Gastroesophageal sphincter (tissue), 4 donors: ENCODE results near the gene CP. TPM values are rescaled to one million over a fixed set of nuclear protein-coding genes. Genes with fewer than 3 reads are reported as not detected.
A peak's percentile ranks its signal among the peaks of the same experiment; 100 is the strongest.
"Not testable (repeated sequence)": the region's sequence is repeated elsewhere in the genome, so short reads cannot be mapped to it uniquely, and the experiment has no call there.

Experiments used
- ATAC-seq: fragments of 150-250 bp; one replicate; pipeline ENCODE4 v1.9.1; 2016; ENCODE audit warnings: mild to moderate bottlenecking, moderate library complexity
- H3K27ac ChIP-seq, 4 donors: fragments of 200-600 bp; sonication (generic) in 3 of 4; 1 replicate in 3 of 4; 2 replicates in 1 of 4; pipeline ENCODE4 v1.5.1; 2016 to 2019
- H3K27me3 ChIP-seq: fragments of 200-600 bp; sonication (generic); one replicate; pipeline ENCODE4 v1.5.1; 2019
- H3K36me3 ChIP-seq, 2 donors: fragments of 200-600 bp; sonication (generic); one replicate each; pipeline ENCODE4 v1.5.1; 2019; ENCODE audit warnings: control low read depth in 1 of 2
- H3K4me1 ChIP-seq, 3 donors: fragments of 200-600 bp; sonication (generic); 1 replicate in 2 of 3; 2 replicates in 1 of 3; pipeline ENCODE4 v1.5.1; 2016 to 2019; ENCODE audit warnings: control low read depth in 2 of 3
- H3K4me3 ChIP-seq, 2 donors: fragments of 200-600 bp; sonication (generic); one replicate each; pipeline ENCODE4 v1.5.1; 2019; ENCODE audit warnings: mild to moderate bottlenecking in 1 of 2, moderate library complexity in 1 of 2
- H3K9me3 ChIP-seq, 3 donors: fragments of 200-600 bp; sonication (generic); one replicate each; pipeline ENCODE4 v1.5.1; 2017 to 2019; ENCODE audit warnings: control low read depth in 2 of 3
- EP300 ChIP-seq: sonication (generic); formaldehyde crosslinking; IDR thresholded peaks from one replicate; pipeline ENCODE4 v1.6.1; 2017; ENCODE audit warnings: antibody characterized with exemption, mild to moderate bottlenecking
- POLR2A ChIP-seq, 2 donors: fragments of 450-650 bp; IDR thresholded peaks; one replicate each; pipeline ENCODE4 v1.6.1; 2017; ENCODE audit warnings: antibody characterized with exemption in 2 of 2, mild to moderate bottlenecking in 2 of 2, moderate library complexity in 1 of 2
- POLR2AphosphoS5 ChIP-seq: sonication (generic); formaldehyde crosslinking; IDR thresholded peaks from one replicate; pipeline ENCODE4 v1.6.1; 2017; ENCODE audit warnings: antibody characterized with exemption
- WGBS, 2 donors: methylation state at CpG; one replicate each; pipeline ENCODE4 v1.1.5; 2018; ENCODE audit warnings: low coverage in 1 of 2; 5-methylcytosine and 5-hydroxymethylcytosine counted together
- total RNA-seq, 4 donors: library from RNA; depleted of rRNA; stranded (reverse); fragments of >200 nt; gene quantifications; one replicate each; pipeline ENCODE4 v1.1.0, GENCODE V29; 2016
- TF ChIP-seq, protein P1 (sequence below), 4 experiments: fragments of 200-600 bp in 2 of 4; fragments of 450-650 bp in 2 of 4; sonication (generic) in 1 of 4; IDR thresholded peaks; one replicate each; pipeline ENCODE4 v1.5.1; 2017 to 2019; ENCODE audit warnings: antibody characterized with exemption in 4 of 4, mild to moderate bottlenecking in 2 of 4, moderate library complexity in 2 of 4

Gene CP
- total RNA-seq, 4 donors from 2014 or later = 2.3 to 44.8 (median 12.5) TPM

- WGBS, 2 donors = 65 to 66% methylated on average over 7 of the region's 7 CpGs
- Histone ChIP-seq H3K27me3 (peaks cover 3% of the 10 kb centered on the region), H3K36me3 (no peaks in the 10 kb centered on the region), H3K4me1 (no peaks in the 10 kb centered on the region), H3K27ac (no peak overlapping the region), H3K4me3 (no peak overlapping the region), H3K9me3 (no peaks in the 10 kb centered on the region)
- no peak for ATAC-seq
- TF ChIP-seq POLR2AphosphoS5 (no peak), POLR2A (IDR thresholded peaks at IDR 0.05) (no peak), EP300 (no peak)
- TF ChIP-seq, protein P1, sequence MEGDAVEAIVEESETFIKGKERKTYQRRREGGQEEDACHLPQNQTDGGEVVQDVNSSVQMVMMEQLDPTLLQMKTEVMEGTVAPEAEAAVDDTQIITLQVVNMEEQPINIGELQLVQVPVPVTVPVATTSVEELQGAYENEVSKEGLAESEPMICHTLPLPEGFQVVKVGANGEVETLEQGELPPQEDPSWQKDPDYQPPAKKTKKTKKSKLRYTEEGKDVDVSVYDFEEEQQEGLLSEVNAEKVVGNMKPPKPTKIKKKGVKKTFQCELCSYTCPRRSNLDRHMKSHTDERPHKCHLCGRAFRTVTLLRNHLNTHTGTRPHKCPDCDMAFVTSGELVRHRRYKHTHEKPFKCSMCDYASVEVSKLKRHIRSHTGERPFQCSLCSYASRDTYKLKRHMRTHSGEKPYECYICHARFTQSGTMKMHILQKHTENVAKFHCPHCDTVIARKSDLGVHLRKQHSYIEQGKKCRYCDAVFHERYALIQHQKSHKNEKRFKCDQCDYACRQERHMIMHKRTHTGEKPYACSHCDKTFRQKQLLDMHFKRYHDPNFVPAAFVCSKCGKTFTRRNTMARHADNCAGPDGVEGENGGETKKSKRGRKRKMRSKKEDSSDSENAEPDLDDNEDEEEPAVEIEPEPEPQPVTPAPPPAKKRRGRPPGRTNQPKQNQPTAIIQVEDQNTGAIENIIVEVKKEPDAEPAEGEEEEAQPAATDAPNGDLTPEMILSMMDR (IDR thresholded peaks at IDR 0.05) = no peak
Measured at GRCh38 chr3:149198611-149199010, 23.0 kb downstream of the CP start.

DNA sequence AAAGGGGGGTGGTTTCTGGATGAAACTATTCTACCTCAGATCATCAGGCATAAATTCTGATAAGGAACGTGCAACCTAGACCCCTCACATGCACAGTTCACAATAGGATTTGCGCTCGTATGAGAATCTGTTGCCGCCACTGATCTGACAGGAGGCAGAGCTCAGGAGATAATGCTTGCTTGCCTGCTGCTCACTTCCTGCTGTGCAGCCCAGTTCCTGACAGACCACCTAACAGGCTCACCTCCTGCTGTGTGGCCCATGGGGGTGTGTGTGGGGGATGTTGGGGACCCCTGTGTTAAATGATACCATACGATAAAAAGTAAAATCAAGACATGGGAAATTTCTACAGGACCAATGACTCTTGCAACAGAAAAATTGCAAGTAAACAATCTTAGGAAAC is 24.0 kb downstream of the CP start:
- no peaks in the 10 kb centered on the region for H3K4me1 ChIP-seq
- ATAC-seq = no peak
- H3K36me3 ChIP-seq = no peaks in the 10 kb centered on the region
- H3K27ac ChIP-seq = no peak overlapping the region
- TF ChIP-seq POLR2A (IDR thresholded peaks at IDR 0.05) (no peak), POLR2AphosphoS5 (no peak), EP300 (no peak)
- TF ChIP-seq, protein P1 (IDR thresholded peaks at IDR 0.05) = no peak
- 17 to 37% methylated on average over 1 to 5 of the region's 5 CpGs for WGBS, 2 donors
- peaks cover 3% of the 10 kb centered on the region for H3K27me3 ChIP-seq
- peak overlapping the region in 1 of 2 donors; percentile 25 for H3K4me3 ChIP-seq
- H3K9me3 ChIP-seq = no peaks in the 10 kb centered on the region

DNA sequence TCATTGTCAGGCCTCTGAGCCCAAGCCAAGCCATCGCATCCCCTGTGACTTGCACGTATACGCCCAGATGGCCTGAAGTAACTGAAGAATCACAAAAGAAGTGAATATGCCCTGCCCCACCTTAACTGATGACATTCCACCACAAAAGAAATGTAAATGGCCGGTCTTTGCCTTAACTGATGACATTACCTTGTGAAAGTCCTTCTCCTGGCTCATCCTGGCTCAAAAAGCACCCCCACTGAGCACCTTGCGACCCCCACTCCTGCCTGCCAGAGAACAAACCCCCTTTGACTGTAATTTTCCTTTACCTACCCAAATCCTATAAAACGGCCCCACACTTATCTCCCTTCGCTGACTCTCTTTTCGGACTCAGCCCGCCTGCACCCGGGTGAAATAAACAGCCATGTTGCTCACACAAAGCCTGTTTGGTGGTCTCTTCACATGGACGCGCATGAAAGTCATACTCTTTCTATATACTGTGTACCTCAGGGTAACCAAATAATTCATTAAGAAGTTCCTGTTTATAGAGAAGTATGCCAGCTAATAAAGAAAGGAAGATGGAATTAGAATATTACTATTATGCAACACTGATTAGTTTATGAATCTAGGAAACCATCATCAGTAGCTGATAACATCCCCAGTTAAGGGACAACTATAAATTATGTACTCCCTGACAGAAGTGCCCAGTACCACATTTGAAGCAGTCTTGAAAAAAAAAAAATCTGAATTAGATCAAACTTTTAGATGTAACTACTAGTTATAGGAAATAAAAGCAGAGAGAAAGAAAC is 24.6 kb downstream of the CP start:
- not testable (repeated sequence) for H3K4me1 ChIP-seq, H3K9me3 ChIP-seq, H3K27me3 ChIP-seq, H3K36me3 ChIP-seq, H3K27ac ChIP-seq, ATAC-seq
- H3K4me3 ChIP-seq = peak overlapping the region in 1 of 2 donors; percentile 25
- 79 to 85% methylated on average over 11 of the region's 12 CpGs for WGBS, 2 donors

DNA sequence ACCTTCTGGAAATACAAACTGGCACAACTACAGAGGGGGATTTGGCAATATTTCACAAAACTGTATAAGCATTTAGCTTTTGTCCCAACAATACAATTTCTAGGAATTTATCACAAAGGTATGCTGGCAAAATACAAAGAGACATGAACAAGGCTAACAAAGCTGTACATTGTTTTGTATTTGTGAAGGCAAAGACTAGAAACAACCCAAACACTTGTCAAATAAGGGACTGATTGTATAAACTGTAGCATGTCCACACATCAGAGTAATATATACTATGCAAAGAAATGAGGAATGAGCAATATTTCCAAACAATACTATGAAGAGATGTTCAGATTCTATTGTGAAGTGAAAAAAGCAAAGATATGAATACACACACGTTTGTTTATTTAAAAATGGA is 26.4 kb downstream of the CP start:
- Histone ChIP-seq H3K4me1 (no peaks in the 10 kb centered on the region), H3K27ac (no peak overlapping the region), H3K36me3 (no peaks in the 10 kb centered on the region), H3K27me3 (peaks cover 3% of the 10 kb centered on the region), H3K9me3 (no peaks in the 10 kb centered on the region), H3K4me3 (no peak overlapping the region)
- WGBS, 2 donors = 43 to 67% methylated on average over 1 of the region's 1 CpG
- no peak for ATAC-seq
- TF ChIP-seq POLR2A (IDR thresholded peaks at IDR 0.05) = no peak
- TF ChIP-seq POLR2AphosphoS5 = no peak
- no peak for TF ChIP-seq EP300
- TF ChIP-seq, protein P1 (IDR thresholded peaks at IDR 0.05) = no peak

- Histone ChIP-seq H3K9me3 (no peaks in the 10 kb centered on the region), H3K4me3 (no peak overlapping the region), H3K27me3 (no peaks in the 10 kb centered on the region), H3K27ac (no peak overlapping the region), H3K4me1 (no peaks in the 10 kb centered on the region), H3K36me3 (no peaks in the 10 kb centered on the region)
- 69 to 75% methylated on average over 2 of the region's 2 CpGs for WGBS, 2 donors
- no peak for TF ChIP-seq POLR2AphosphoS5
- TF ChIP-seq, protein P1 (IDR thresholded peaks at IDR 0.05) = no peak
- no peak for TF ChIP-seq POLR2A (IDR thresholded peaks at IDR 0.05)
- no peak for TF ChIP-seq EP300
- no peak for ATAC-seq
Measured at GRCh38 chr3:149188494-149188893, 33.1 kb downstream of the CP start.
